ENCODE results near the gene ZNF229.

- TF ChIP-seq CTCF (conservative IDR thresholded peaks at IDR 0.05; ENCODE audit: low read depth, low read length) (no peak), EZH2 (IDR thresholded peaks at IDR 0.05; ENCODE audit: low read length, unreplicated experiment) (no peak)
Measured at GRCh38 chr19:44401139-44402115, 46.8 kb downstream of the ZNF229 start, which contains the start of gene ZNF285.
